HPDE6-E6E7 (cell line): ENCODE data around the gene PMEPA1.

Experiments used
- DNase-seq: peaks from one replicate; pipeline ENCODE4 v3.0.0; 2011; ENCODE audit warnings: missing footprints; ENCODE audit errors: extremely low spot score

The PMEPA1 gene

DNA sequence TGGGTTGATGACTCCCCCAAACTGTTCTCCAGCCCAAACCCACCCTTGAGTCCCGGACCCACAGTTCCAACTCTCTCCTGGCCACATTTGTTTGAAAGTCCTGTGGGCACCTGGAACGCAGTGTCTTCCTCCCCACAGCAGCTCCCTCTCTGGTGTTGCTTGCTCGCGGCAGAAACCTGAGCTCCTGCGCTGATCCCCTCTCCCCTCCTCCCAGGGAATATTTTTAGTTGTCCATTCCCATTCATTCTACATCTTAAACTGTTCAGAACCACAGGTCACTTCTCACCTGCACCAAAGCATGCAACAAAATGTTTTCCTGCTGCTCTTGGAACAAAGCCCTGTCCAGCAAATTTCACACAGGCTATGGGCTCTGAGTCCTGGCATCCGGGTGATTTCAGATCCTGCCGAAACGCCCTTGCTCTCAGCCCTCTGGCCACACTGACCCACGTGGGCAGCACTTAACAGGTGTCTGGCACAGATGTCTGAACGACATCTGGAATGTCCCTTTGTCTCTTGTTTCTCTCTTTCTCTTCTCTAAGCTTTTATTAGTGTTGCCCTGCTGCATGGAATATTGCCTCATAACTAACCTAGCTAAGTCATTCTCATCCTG lies 27.0 kb upstream of the PMEPA1 start:
- DNase-seq: no peak

DNA sequence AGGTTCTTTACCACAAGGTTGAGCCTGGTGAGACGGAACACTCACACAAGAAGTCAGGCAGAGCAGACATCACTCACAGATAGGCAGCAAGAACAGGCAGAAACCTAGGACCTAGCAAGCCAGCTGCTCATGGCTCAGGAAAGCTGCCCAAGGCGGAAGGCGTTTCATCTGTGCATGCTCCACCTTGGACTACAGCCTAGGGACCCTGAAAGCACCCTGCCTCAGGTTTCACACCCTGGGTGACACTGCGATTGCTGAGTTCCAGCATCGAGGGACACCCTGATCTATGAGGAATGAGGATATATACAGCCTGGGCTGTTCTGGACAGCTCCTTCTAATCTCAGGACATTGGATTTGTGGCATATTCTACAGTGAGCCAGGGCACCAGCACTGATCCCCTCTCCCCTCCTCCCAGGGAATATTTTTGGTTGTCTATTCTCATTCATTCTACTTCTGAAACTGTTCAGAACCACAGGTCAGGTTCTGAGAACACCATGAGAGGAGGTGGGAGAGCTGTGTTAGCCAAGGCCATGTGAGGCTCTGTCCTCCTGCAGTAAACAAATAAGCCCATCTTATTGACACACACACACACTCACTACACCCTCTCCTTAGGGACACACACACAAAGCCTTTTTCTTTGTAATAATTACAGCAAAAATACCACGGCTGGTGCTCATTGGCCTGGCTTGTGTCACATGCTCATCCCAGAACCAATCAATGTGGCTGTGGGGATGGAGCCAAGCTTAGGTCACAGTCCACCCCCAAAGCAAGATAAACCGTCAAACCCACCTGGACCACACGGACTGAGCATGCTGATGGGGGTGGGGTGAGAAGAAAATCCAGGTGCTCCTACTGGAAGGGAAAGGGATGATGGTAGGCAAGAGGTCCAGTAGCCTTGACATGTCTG lies 26.3 kb upstream of the PMEPA1 start:
- no peak for DNase-seq

DNA sequence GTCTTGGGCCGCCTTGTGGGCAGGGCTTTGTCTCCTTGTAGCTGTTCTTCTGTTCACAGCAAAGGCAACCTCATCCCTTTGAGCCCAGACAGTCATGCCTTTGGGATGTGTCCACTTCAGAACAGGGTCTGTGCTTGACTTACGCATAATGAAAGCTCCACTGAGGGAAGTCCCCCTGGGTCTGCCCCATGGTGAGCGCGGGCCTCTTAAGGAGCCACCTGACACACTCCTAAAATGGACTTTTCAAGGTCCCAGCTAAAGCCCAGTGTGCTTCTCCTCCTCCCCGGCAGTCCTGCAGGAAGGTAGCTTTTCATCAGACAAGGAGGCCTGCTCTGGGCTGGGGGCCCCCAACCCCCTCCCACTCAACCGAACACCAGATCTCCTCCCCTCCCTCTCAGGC lies 24.9 kb upstream of the PMEPA1 start:
- DNase-seq: no peak

DNA sequence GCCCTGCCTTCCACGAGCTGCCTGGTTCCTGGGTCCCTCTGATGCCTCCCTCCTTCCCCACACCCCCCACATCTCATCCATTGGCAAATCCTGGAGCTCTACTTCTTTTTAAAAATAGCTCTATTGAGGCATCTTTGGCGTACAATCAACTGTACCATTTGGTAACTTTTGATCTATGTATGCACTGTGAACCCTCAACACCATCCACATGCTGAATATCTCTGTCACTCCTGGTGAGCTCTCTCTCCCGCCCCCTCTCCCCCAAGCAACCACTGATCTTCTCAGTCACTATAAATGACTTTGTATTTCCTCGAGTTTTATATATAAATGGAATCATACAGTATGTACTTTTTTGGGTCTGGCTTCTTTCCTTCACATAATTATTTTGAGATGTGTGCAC lies 22.4 kb upstream of the PMEPA1 start:
- no peak for DNase-seq

DNA sequence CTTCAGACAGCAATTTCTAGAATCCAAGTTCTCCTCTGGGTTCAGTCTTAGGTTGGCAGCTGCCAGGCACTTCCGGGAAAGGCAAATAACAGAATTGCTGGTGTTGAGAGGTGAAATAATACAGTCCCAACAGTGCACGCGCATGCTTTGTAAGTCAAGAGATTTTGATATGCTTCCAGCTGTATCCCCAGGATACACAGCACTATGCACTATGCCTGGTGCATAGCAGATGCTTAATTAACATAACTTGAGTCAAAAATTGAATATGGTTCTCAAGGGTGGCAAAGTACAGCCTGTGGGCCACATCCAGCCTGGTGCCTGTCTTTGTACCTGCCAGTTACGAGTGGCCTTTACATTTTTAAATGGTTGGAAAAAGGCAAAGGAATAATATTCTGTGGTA lies 18.9 kb upstream of the PMEPA1 start:
- DNase-seq: no peak

DNA sequence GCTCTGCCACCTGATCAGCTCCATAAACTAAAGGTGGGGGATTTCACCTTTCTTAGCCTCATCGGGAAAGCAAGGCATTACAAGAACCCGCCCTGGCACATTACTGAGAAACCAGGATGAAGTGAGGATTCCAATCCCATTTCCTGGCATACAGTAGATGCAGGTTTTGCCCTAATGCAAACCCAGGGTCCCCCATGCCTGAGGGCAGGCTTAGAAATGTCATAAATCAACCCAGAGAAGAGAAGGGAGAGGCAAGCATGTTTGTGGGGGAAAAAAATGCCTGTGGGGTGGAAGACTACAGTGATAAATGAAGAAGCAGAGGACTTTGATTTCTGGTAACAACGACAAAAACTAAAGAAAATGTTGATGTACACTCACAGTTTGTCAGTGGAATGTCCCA lies 18.0 kb upstream of the PMEPA1 start:
- DNase-seq: no peak

DNA sequence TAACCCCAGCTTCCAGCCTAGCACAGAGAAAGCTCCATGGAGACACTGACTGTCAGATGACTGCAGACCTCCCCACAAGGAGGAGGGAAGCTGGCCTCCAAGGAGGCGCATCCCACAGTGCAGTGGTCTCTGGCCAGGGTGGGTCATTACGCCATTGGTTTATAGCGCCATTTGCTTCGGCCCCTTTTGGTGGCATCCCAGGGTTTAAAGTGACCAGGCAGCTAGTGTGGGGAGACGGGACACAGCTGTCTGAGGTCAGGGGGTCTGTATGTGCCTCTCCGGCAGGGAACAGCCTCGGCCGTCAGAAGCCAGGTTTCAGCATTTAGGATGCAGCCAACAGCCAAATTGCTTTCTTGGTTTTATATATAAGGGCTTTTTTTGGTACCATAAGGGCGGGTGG lies 15.8 kb upstream of the PMEPA1 start:
- DNase-seq: no peak

DNA sequence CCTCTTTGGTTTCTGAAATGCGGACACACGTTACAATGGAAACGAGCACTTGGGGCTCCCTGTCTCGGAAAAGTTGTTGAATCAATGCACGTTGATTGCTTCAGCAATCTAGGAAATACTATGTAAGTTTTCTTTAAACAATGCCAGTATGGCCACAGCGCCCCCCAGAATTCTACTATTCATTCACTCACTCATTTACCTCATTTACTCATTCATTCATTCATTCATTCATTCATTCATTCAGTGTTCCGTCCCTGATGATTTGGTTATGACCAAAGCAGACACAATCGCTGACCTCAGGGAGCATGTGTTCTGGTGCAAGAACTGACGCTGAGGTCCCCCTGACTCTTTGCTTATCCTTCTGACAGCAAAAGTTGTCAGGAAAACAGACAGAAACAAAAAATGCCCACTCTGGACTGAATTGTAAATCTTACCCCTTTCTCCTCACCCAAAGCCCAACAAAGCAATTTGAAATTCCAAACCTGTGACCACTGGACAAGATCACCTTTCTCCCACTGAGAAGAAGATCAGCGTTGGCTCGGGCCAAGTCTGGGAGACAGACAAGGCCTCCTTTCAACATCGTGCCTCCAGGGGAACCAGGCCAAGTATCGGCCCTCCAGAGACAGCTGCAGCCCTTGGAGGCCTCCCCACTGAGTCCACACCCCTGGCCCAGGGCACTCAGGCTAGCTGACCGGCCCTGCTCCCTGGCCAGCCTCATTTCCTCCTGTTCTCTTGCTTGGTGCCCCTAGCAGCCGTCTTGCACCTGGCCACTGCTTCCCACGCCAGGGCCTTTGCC lies 15.0 kb upstream of the PMEPA1 start:
- DNase-seq: no peak

DNA sequence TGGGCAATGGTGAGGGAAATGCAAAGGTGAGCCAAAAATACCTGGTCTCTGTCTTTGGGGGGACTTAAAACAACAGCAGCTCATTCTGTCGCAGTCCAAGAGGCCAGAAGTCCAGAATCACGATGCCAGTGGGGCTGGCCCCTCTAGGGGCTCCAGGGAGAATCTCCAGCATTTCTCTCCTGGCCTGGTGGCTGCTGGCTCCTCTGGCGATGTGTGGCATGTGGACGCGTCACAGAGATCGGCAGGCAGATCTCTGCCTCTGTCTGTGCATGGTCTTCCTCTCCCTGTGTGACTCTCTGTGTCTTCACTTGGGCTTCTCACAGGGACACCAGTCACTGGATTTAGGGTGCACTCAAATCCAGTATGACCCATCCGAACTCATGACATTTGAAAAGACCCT lies 14.0 kb upstream of the PMEPA1 start:
- no peak for DNase-seq

DNA sequence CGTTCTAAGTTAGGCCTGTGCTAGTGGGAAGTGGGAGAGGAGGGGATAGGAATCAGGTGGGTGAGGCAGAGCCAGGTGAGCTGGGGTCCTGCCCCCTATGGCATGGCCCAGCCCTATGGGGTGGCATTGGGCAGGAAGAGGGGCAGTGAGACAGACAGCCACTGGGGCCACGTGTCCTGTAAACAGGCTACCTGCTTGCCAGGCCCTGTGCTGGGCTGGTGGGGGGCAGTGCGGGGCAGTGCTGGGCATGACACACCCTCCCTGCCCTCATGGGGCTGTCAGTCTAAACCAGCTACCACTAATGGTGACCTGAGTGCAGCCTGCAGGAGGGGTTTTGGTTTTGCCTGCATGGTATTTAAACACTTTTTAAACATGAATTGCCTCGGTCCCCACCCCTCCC lies 10.1 kb upstream of the PMEPA1 start:
- DNase-seq: no peak

DNA sequence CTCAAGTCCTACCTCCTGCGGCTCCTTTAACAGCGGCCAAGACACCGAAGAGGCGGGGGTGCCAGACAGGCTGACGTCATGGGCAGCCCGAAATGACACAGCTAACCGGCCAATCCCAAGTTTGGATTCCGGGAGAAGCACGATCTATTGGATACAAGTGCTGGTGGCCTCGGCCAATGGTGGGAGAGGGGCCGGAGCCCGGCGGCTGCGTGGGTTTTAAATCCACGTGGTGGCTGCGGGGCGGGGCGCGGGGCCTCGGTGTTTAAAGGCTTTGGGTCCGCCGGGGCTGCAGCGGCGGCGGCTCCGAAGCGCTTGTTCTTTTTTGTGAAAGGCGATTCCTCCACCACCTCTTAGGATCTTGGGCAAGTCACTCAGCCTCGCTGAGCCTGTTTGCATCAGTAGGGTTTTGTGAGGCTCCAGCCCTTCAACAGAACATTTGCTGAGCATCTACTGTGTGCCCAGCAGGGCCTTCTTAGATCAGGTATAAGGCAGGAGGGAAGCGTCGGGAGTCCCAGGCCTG lies 8.7 kb upstream of the PMEPA1 start:
- DNase-seq: peak; percentile 100

DNA sequence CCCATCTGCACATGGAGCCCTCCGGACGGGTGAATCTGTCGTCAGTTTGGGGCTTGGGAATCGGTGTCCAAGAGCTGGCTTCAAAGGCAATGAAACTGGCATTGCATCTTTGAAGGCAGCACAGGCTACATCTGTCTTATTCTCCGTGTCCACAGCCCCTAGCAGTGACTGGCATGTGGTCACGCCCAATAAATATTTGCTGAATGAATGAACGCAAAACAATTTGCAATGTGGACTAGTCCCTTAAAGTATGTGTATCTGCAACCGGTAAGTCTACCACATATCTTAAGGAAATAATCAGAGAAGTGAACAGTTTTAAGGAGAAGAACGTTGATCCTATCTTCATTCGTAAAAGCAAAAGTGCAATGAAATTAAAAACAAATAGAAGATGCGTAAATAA lies 8.0 kb upstream of the PMEPA1 start:
- peak; percentile 66 for DNase-seq

DNA sequence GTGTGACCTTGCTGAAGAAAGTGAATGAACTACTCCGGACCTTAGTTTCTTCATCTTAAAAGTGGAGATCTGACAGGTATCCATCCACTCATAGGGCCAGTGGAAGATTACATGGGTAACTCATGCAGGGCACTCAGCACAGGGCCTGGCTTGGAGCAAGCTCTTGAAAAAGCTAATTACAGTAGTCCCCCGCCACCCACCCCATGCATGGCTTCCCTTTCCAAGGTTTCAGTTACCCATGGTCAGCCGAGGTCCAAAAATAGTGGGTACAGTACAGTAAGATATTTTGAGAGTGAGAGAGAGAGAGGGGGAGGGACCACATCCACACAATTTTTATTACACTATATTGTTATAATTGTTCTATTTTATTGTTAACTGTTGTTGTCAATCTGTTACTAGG lies 7.1 kb upstream of the PMEPA1 start:
- DNase-seq: no peak

DNA sequence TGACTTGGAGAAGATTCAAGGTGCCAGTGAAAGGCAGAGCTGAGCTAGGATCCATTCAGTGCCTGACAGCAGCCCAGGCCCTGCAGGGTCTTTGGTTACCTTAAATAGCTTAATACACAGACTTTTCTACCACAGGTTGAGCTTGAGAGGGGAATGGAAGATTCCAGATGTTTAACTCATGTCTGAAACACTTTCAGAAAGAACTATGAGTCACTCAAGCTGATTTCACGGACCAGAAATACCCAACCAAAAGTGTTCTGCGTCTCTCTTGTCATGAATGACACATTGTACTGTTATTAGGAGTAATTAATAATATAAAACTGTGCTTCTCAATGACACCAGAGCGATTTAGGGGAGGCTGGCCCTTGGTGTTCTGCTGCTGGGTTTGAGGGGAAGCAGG lies 6.4 kb upstream of the PMEPA1 start:
- DNase-seq: peak; percentile 67

DNA sequence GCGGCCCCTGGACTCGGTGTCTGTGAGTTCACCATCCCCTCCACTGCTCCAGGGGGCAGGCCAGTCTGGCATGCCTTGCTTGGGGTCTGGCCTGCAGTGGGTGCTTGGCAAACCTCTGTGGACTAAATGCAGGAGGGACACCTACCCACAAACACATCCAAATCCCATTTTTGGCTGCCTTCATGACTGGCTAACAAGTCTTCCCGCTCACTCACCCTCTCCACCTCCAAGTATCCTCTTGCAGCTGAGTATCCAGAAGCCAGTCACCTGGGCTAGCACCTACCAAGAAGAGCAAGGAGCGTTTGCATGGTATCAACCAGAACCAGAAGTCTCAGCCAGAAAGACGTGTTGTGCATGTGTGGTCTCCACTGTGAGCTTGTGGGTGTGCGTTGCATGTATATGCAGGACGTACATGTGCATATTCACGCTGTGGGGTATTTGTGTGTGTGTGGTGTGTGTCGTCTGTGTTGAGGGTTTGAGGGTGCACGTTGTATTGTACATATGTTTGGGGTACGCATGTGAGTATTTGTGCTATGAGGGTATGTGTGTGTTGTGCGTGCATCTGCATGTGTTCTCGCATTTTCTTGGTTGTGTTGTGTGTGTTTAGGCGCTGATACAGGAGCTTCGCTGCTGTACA lies 5.6 kb upstream of the PMEPA1 start:
- DNase-seq: no peak

DNA sequence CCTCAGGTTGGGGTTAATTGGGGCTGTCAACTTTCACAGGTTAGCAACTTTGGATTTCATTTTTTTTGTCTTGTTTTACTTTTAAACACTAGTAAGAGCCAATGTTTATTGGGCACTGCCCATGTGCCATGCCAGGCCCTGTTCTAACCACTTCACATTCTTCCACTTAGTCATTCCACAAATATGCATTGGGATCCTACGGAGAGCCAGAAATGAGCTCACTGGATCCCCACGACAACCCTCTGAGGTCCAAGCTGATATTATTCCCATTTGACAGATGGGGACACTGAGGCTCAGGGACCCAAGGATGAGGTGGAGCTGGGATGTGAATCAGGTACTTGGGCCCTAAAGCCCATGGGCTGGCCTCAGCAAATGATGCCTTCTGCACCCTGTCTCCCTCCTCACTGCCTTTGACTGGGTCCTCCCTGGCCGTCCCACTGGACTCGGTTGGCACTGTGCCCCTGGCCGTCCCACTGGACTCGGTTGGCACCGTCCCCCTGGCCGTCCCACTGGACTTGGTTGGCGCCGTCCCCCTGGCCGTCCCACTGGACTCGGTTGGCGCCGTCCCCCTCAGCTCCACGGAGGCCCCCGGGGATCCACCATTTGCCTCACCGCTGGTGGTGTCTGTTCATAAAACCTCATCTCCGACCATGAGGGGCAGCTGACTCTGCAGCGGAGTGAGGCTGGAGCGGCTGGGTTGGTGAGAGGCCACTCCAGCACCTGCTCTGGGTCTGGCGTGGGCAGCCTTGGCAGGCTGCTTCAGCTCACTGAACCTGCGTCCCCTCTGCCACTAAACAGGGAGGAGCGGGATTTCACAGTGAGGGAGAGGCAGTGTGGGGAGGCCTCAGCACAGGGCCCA lies 4.8 kb upstream of the PMEPA1 start:
- peak; percentile 56 for DNase-seq

DNA sequence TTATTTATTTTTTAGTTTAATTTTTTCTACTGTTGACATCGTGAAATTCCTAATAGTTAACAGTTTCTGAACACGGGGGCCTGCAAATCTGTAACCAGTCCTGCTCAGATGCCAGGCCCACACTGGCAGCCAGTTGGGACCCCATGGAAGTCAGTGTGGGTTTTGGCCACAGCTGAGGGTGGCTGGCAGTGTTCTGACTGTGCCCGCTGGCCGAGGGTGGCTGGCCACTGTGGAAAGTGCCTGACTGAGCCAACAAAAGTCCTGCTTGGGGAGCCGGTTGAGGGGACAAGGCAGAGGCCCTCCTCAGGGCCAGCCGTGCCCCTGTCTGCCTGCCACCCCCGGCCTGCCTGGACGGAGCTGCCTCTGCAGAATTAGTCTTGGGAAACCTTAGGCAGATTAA lies 4.1 kb upstream of the PMEPA1 start:
- DNase-seq: no peak

DNA sequence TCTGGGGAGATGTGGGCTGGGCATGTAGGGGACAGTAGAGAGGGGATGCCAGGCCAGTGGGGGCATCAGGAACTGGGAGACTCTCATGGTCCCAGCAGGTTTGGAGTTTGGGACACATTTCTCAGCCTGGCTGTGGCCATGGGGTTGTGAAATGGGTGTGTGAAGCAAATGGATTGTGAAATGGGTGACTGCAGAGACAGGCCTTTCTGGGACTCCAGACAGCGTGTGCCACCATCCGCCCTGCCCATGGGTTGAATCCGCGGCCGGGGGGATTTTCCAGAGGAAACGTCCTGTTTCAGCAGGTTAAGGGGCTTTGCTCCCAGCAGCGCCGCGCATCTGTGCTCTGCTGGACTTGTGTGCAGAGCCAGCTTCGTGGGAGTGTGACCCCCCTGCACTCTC lies 3.7 kb upstream of the PMEPA1 start:
- no peak for DNase-seq

DNA sequence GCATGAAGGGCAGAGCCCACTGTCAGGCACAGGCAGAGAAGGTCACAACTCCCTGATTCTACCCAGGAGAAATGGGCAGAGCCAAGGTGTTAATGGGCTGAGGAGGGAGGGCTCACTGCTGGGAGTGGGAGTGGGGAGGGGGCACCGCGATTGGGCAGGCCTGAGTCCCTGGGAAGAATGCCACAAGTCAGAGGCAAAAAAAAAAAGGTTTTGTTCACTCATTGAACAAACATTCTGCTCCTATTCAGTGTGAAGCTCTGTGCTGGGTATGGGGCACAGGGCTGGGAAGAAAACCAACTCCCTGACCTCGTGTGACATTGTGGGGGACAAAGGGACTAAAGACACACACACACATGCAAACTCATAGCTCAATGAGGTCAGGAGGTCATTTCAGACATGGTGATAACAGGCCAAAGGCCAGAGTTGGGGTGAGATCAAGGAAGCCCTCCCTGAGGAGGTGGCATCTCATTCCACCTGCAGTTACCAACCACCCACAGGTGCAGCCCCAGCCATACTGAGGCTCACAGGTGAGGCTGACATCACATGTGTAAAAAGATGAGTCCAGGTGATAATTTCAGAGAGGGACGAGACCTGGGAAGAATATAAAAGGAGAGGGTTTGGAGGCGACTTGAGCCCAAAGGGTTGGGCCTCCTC lies 3.2 kb upstream of the PMEPA1 start:
- DNase-seq: no peak

DNA sequence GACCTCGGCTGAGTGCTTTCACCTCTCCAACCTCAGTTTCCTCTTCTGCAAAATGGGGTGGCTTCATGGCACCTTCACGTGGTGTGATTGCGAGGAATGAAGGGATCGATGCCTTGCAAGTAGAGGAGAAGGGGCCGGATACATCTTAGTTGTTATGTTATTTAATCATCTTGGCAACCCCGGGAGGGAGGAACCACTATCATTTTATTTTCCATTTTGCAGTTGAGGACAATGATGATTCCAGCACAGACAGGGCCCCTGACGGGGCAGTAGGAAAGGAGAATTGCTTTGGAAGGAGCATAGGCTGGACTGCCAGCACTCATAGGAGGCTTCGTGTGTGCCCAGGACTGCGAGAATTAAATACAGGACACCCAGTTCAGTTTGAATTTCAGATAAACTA lies 2.5 kb upstream of the PMEPA1 start:
- DNase-seq: no peak

DNA sequence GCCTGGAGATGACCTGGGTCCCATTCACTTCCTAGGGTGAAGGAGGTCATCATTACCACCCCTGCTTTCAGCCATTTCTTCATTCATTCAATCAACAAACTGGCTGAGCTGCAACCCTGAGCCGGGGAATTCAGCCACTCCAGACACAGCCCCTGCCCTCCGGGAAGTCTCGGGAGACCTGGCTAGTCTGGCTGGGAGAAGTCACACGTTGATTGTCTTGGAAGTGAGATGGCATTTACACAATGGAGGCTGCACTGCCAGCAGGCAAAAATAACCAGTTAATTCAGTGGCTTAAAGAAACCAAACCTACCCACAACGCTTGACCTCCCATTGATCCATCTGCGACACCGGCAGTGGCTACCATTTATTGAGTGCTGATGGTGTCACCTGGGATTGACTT lies 2.0 kb upstream of the PMEPA1 start:
- DNase-seq: no peak
